HUES48 (cell line): ENCODE data around the gene PLIN5.
A peak's percentile ranks its signal among the peaks of the same experiment; 100 is the strongest.

Experiments used
- H3K27ac ChIP-seq: one replicate; pipeline ENCODE4 v1.7.0; 2013; ENCODE audit warnings: low read depth, low read length, inconsistent platforms
- H3K27me3 ChIP-seq: 2 replicates; pipeline ENCODE4 v1.6.1; 2013; ENCODE audit warnings: mild to moderate bottlenecking, low read length; ENCODE audit not compliant: control insufficient read depth, insufficient read depth
- H3K36me3 ChIP-seq: 2 replicates; pipeline ENCODE4 v1.6.1; 2013; ENCODE audit warnings: low read length; ENCODE audit not compliant: control insufficient read depth, insufficient read depth
- H3K4me1 ChIP-seq: 2 replicates; pipeline ENCODE4 v1.6.1; 2013; ENCODE audit warnings: mild to moderate bottlenecking, low read length; ENCODE audit not compliant: control insufficient read depth, insufficient read depth
- H3K4me3 ChIP-seq: 2 replicates; pipeline ENCODE4 v1.5.1; 2013; ENCODE audit warnings: mild to moderate bottlenecking, low read depth, low read length
- H3K9ac ChIP-seq: 2 replicates; pipeline ENCODE4 v1.6.1; 2013; ENCODE audit warnings: mild to moderate bottlenecking, low read depth, low read length, moderate library complexity
- H3K9me3 ChIP-seq: 2 replicates; pipeline ENCODE4 v1.6.1; 2013; ENCODE audit warnings: low read length; ENCODE audit not compliant: control insufficient read depth, insufficient read depth

The PLIN5 gene

DNA sequence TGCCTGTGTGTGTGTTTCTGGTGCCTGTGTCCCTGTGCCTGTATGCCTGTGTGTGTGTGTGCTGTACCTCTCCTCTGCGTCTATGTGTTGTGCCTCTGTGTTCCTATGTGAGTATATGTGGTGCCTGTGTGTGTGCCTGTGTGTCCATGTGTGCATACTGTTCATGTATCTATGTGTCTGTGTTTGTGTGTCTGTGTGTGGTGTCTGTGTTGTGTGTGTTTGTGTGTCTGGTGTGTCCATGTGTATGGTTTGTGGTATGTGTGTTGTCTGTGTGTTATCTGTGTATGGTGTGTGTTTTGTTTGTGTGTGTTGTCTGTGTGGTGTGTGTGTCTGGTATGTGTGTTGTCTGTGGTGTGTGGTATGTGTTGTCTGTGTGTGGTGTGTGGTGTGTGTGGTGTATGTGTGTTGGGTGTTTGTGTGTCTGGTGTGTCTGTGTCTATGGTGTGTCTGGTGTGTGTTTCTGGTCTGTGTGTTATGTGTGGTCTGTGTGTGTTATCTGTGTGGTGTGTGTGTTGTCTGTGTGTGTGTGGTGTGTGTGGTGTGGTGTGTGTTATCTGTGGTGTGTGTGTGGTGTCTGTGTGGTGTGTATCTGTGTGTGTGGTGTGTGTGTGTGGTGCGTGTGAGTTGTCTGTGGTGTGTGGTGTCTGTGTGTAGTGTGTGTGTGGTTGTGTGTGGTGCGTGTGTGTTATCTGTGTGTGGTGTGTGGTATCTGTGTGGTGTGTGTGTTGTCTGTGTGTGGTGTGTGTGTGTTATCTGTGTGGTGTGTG lies 42.5 kb downstream of the PLIN5 start:
- H3K27ac ChIP-seq, result no peak overlapping the region
- no peaks in the 10 kb centered on the region for H3K4me1 ChIP-seq
- peaks cover 81% of the 10 kb centered on the region for H3K36me3 ChIP-seq
- H3K9me3 ChIP-seq, result no peaks in the 10 kb centered on the region
- no peak overlapping the region for H3K9ac ChIP-seq
- no peaks in the 10 kb centered on the region for H3K27me3 ChIP-seq
- no peak overlapping the region for H3K4me3 ChIP-seq

DNA sequence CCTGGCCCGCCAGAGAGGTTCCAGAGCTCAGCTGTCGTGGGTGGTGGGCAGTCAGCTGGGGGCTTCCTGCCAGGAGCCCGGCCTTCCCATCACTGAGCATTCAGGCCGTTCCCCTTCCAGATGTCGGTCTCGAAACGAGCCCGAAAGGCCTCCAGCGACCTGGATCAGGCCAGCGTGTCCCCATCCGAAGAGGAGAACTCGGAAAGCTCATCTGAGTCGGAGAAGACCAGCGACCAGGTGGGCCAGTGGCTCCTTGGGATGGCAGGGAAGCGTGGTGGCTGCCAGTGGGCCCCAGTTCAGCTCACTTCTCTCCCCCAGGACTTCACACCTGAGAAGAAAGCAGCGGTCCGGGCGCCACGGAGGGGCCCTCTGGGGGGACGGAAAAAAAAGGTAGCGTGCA lies 43.6 kb downstream of the PLIN5 start:
- Histone ChIP-seq H3K27ac (no peak overlapping the region), H3K4me3 (no peak overlapping the region), H3K36me3 (peaks cover 81% of the 10 kb centered on the region)

DNA sequence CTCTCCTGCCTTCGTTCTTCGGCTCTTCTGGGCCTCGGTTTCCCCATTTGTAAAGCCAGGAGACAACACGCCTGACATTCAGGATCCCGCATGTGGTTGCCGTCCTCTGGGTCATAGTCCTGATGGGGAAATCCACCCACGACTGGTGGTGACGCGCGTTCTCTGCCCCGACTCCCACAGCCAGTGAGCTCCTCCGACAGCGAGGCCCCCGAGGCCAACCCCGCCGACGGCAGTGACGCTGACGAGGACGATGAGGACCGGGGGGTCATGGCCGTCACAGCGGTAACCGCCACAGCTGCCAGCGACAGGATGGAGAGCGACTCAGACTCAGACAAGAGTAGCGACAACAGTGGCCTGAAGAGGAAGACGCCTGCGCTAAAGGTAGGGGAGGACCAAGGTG lies 46.5 kb downstream of the PLIN5 start:
- H3K27me3 ChIP-seq, result no peaks in the 10 kb centered on the region
- no peaks in the 10 kb centered on the region for H3K9me3 ChIP-seq
- peaks cover 67% of the 10 kb centered on the region for H3K36me3 ChIP-seq
- no peak overlapping the region for H3K4me3 ChIP-seq
- no peak overlapping the region for H3K27ac ChIP-seq
- H3K9ac ChIP-seq, result no peak overlapping the region
- no peaks in the 10 kb centered on the region for H3K4me1 ChIP-seq

More for the DNA sequence above, 43.6 kb downstream of the PLIN5 start:
- H3K4me1 ChIP-seq, result no peaks in the 10 kb centered on the region
- H3K27me3 ChIP-seq, result no peaks in the 10 kb centered on the region
- no peaks in the 10 kb centered on the region for H3K9me3 ChIP-seq
- H3K9ac ChIP-seq, result no peak overlapping the region

DNA sequence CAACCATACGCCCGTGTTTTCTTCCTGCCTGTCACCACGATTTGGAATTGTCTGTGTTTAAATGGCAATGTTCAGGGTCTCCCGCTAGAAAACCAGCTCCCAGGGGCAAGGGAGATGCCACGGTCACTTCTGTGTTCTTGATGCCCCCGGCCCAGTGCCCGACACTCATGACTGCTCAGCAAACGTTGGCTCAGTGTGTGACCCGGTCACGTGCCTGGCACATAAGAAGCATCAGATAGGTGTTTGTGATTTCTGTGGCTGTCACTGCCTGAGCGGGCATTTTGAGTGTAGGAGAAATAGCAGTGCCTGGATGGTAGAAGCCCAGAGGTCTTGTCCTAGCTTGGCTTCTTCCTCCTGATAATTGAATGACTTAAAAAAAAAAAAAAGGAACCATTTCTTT lies 47.5 kb downstream of the PLIN5 start:
- Histone ChIP-seq H3K4me3 (no peak overlapping the region), H3K27ac (no peak overlapping the region), H3K9ac (no peak overlapping the region), H3K36me3 (peaks cover 67% of the 10 kb centered on the region), H3K4me1 (no peaks in the 10 kb centered on the region), H3K9me3 (no peaks in the 10 kb centered on the region), H3K27me3 (no peaks in the 10 kb centered on the region)

DNA sequence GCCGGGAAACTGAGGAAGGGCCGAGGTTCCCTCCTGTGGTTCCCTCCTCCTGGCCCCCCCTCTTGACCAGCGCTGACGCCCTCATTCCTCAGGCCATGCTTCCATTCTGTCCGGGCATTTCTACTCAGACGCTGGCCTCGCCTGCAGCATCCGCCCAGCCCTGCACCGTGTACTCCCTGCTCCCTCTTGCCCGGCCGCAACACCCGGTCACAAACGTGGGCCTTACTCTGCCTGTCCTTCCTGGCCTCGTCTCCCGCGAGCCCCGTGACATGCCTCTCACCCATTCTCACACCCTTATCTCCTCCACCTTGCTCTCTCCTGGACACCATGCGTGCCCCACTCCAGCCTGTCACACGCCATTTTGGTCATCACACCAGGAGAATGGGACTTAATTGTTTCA lies 51.6 kb downstream of the PLIN5 start:
- Histone ChIP-seq H3K27me3 (no peaks in the 10 kb centered on the region), H3K9ac (no peak overlapping the region), H3K27ac (no peak overlapping the region), H3K4me1 (no peaks in the 10 kb centered on the region), H3K36me3 (peaks cover 38% of the 10 kb centered on the region), H3K9me3 (no peaks in the 10 kb centered on the region), H3K4me3 (no peak overlapping the region)

DNA sequence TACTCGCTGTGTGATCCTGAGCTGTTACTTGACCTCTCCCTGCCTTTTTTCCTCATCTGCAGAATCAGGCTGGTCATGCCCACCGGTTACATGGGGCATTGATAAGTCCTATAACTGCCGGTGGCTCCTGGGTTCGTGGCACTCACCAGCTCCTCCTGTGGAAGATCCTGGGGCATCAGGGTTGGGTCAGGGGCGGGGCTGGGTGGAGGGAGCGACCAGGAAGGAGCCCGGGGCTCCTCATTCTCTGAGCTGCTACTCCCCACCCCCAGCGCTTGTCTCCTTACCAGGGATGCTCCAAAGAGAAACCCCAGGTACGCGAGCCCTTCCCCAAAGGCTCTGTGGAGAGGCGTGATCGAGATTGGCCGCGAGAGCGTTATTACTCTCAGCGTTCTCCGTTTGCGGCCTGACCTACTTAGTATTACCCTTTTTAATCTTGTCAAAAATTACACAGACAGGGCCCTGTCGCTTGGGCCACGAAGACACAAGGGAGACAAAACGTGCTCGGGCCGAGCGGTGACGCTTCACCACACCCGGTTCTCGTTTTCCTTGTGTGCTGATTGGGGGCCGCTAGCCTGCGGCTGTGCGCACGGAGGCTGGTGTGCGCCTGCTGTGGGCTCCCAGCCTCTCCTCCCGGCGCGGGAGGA lies 52.2 kb downstream of the PLIN5 start:
- peaks cover 37% of the 10 kb centered on the region for H3K36me3 ChIP-seq
- no peaks in the 10 kb centered on the region for H3K4me1 ChIP-seq
- H3K27ac ChIP-seq, result no peak overlapping the region
- H3K9me3 ChIP-seq, result no peaks in the 10 kb centered on the region
- no peak overlapping the region for H3K4me3 ChIP-seq
- H3K27me3 ChIP-seq, result no peaks in the 10 kb centered on the region
- no peak overlapping the region for H3K9ac ChIP-seq

DNA sequence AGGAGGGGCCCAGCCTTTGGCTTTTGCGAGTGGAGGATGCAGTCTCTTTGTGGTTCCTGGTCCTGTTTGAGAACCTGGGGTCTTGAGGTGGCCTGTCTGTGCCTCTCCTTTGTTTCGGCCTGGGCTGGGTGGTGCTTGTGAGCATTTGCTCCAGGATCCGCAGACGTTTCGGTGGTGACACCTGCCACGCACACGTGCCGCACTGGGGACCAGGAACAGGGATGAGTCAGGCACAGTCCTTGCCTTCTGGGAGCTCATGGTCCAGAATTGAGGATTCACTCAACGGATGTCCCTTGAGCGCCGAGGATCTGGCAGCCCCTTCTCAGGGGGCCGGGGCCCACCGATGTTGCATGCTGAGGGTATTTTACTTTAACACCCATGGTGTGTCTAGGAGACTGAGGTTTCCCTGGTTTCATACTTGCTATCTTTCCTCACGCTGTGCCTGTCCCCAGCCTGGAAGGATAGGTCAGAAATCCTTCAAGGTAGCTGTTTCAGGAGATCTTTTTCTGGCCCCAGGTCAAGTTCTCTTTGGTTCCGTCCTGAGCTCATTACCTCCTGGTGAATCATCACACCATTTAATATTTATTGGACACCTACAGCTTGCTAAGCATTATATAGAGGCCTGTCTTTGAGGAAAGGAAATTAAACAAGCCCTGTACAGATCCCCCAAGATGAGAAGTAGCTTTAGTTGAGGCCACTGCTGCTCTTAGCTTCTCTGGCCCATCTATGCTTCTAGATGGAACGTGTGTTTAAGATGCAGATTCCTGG lies 57.8 kb downstream of the PLIN5 start:
- no peaks in the 10 kb centered on the region for H3K27me3 ChIP-seq
- H3K9ac ChIP-seq, result no peak overlapping the region
- peaks cover 32% of the 10 kb centered on the region for H3K36me3 ChIP-seq
- no peaks in the 10 kb centered on the region for H3K4me1 ChIP-seq
- H3K27ac ChIP-seq, result no peak overlapping the region
- no peaks in the 10 kb centered on the region for H3K9me3 ChIP-seq
- no peak overlapping the region for H3K4me3 ChIP-seq

DNA sequence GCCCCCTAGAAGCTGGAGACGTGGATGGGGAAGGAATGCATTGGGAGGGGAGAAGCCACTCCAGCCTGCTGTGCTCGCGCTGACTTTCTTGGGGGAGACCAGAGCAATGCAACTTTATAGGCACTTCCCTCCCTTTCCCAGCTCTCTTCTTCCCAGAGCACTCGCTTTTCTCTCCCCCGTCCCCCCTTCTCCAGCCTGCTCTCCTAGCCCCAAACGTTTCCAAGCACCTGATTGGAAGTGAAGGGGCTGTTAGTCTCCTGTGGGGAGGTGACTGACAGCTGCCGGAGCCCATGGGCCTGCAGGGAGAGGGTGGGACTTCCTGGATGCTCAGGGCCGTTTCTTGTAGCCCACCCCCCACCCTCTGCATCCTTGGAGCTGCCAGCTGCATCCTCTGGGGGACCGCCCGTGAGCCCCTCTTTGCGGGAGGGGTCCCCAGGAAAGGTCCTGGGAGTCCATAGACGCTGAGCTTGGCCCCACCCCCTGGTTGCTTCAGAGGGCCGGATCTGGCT lies 60.5 kb downstream of the PLIN5 start:
- peaks cover 28% of the 10 kb centered on the region for H3K36me3 ChIP-seq
- H3K27ac ChIP-seq, result peak overlapping the region; percentile 74
- H3K4me3 ChIP-seq, result peak overlapping the region; percentile 58
- no peaks in the 10 kb centered on the region for H3K27me3 ChIP-seq
- H3K9ac ChIP-seq, result no peak overlapping the region
- no peaks in the 10 kb centered on the region for H3K9me3 ChIP-seq
- no peaks in the 10 kb centered on the region for H3K4me1 ChIP-seq

DNA sequence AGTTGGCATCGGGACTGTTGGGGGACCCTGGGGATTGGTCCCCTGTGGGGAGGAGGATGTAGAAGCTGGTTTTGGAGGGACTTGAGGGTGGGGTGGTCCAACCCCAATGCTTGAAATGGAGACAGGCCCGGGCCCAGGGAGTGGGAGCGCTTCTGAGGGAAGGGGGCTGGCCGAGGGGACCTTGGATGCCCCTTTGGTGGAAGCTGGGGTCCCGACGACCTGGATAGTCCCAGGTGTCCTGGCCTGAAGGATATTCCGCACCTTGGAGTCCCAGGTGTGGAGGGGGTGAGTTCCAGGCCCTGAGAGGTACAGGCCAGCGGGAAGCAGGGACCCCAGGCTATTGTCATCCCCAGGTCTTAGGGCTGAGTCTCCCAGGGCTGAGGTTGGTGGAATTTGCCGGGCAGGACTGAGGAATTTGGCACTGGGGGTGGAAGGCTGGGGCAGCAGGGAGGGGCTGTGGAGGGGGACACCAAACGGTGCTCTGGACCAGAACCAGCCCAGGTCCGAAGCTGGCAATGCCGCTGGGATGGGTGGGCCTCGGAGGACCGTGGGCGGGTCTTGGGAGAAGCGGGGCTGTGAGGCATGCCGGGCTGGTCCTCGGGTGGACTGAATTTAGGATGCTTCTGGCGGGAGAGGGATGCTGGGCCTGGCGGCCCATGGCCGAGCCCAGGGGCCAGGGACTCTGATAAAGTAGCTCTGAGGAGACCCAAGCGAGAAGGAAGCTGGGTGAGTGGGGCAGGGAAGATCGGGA lies 61.1 kb downstream of the PLIN5 start:
- Histone ChIP-seq H3K36me3 (peaks cover 26% of the 10 kb centered on the region), H3K4me1 (no peaks in the 10 kb centered on the region), H3K27ac (peak overlapping the region; percentile 74), H3K9me3 (no peaks in the 10 kb centered on the region), H3K4me3 (peak overlapping the region; percentile 58), H3K9ac (no peak overlapping the region), H3K27me3 (no peaks in the 10 kb centered on the region)

DNA sequence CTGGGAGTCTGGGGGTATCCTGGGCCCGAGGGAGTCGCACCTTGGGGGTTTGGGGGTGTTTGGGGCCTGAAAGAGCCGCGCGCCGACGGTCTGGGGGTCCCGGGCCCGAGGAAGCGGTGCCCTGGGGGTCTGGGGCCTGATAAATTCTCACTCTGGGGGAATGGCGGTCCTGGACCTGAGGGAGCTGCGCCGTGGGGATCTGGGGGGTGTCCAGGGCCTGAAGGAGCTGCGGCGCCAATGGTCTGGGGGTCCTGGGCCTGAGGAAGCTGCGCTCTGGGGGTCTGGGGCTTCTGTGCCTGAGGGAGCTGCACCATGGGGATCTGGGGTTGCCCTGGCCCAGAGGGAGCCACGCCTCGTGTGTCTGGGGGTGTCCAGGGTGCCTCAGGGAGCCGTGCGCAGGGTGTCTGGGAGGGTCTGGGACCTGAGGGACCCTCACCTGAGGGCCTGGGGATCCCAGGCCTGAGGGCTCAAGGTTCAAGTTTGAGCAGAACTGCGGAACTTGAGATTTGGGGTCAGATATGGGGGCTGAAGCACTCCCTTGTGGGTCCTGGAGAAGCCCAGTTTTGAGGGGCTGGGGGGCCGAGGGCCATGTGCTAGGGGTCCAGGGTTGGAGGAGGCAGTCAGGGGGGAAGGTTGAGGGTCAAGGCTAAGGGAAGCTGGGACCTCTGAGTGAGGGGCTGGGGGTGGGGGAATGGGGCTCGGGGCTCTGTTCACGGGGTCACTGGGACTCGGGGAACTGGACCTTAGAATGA lies 61.8 kb downstream of the PLIN5 start:
- Histone ChIP-seq H3K4me1 (no peaks in the 10 kb centered on the region), H3K27ac (peak overlapping the region; percentile 74), H3K4me3 (peak overlapping the region; percentile 58), H3K36me3 (peaks cover 22% of the 10 kb centered on the region), H3K9me3 (no peaks in the 10 kb centered on the region), H3K27me3 (no peaks in the 10 kb centered on the region), H3K9ac (peak overlapping the region; percentile 24; the same call in 1 of the 2 replicates)
